GM21447 (cell line): Measurements from ENCODE around the gene MAPKAPK3.
"Not testable (repeated sequence)": the region's sequence is repeated elsewhere in the genome, so short reads cannot be mapped to it uniquely, and the experiment has no call there.

Source experiments
- ATAC-seq: cut with Tn5 transposase; IDR thresholded peaks from one replicate; pipeline ENCODE4 v1.9.1; 2021; ENCODE audit not compliant: unreplicated experiment

MAPKAPK3 gene

GRCh38 chr3:50655009-50655830 lies 38.3 kb downstream of the MAPKAPK3 start:
- no peak for ATAC-seq

- ATAC-seq: no peak
Measured at GRCh38 chr3:50656417-50657195, 39.7 kb downstream of the MAPKAPK3 start.

GRCh38 chr3:50657407-50657806 lies 40.5 kb downstream of the MAPKAPK3 start:
- no peak for ATAC-seq

GRCh38 chr3:50657816-50658215 lies 40.9 kb downstream of the MAPKAPK3 start:
- ATAC-seq: no peak

- ATAC-seq: no peak
Measured at GRCh38 chr3:50658416-50658815, 41.5 kb downstream of the MAPKAPK3 start.

- ATAC-seq: no peak
Measured at GRCh38 chr3:50658831-50659230, 41.9 kb downstream of the MAPKAPK3 start.

GRCh38 chr3:50660386-50660785 lies 43.4 kb downstream of the MAPKAPK3 start:
- ATAC-seq: no peak

- ATAC-seq: no peak
Measured at GRCh38 chr3:50661321-50661837, 44.4 kb downstream of the MAPKAPK3 start.

GRCh38 chr3:50662408-50662807 lies 45.5 kb downstream of the MAPKAPK3 start:
- ATAC-seq: no peak

GRCh38 chr3:50665081-50665840 lies 48.3 kb downstream of the MAPKAPK3 start:
- no peak for ATAC-seq

GRCh38 chr3:50665841-50666115 lies 48.8 kb downstream of the MAPKAPK3 start:
- ATAC-seq: not testable (repeated sequence)

- no peak for ATAC-seq
Measured at GRCh38 chr3:50666837-50667236, 49.9 kb downstream of the MAPKAPK3 start.

GRCh38 chr3:50671331-50671730 lies 54.4 kb downstream of the MAPKAPK3 start:
- no peak for ATAC-seq

GRCh38 chr3:50672656-50673055 lies 55.7 kb downstream of the MAPKAPK3 start:
- no peak for ATAC-seq

- ATAC-seq: no peak
Measured at GRCh38 chr3:50673931-50674330, 57.0 kb downstream of the MAPKAPK3 start.

GRCh38 chr3:50674349-50675178 lies 57.6 kb downstream of the MAPKAPK3 start, which contains the start of gene DOCK3:
TSS of gene DOCK3 (plus strand) at chr3:50674927. CDS start at chr3:50675264, 337 bp downstream.
- no peak for ATAC-seq

- ATAC-seq: no peak
Measured at GRCh38 chr3:50675179-50676030, 58.5 kb downstream of the MAPKAPK3 start.

- no peak for ATAC-seq
Measured at GRCh38 chr3:50676031-50676705, 59.2 kb downstream of the MAPKAPK3 start.
